Neural progenitor cell (in vitro differentiated cells): ENCODE results near the gene WDHD1.

Source experiments
- EZH2 ChIP-seq: fragments of 200-600 bp; sonication (generic); IDR thresholded peaks from 2 replicates; pipeline ENCODE4 v1.6.1; 2017; ENCODE audit warnings: antibody characterized with exemption, mild to moderate bottlenecking, moderate library complexity
- TF ChIP-seq, protein P1 (sequence below): fragments of 200-600 bp; sonication (generic); IDR thresholded peaks from 2 replicates; pipeline ENCODE4 v1.5.1; 2017; ENCODE audit warnings: antibody characterized with exemption, mild to moderate bottlenecking

DNA sequence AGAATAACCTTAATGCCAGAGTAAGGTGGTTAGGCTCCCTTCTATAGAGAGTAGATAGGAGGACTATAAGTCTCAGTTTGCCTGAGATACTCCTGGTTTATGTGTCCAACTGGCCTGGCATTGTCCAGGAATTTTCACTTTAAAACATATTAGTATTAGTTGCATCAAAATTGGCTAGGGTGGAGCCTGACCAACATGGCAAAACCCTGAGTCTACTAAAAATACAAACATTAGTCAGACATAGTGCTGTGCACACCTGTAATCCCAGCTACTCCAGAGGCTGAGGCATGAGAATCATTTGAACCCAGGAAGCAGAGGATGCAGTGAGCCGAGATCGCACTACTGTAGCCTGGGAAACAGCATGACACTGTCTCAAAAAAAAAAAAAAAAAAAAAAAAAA lies 11.9 kb downstream of the WDHD1 start:
- TF ChIP-seq EZH2: no peak
- TF ChIP-seq, protein P1, sequence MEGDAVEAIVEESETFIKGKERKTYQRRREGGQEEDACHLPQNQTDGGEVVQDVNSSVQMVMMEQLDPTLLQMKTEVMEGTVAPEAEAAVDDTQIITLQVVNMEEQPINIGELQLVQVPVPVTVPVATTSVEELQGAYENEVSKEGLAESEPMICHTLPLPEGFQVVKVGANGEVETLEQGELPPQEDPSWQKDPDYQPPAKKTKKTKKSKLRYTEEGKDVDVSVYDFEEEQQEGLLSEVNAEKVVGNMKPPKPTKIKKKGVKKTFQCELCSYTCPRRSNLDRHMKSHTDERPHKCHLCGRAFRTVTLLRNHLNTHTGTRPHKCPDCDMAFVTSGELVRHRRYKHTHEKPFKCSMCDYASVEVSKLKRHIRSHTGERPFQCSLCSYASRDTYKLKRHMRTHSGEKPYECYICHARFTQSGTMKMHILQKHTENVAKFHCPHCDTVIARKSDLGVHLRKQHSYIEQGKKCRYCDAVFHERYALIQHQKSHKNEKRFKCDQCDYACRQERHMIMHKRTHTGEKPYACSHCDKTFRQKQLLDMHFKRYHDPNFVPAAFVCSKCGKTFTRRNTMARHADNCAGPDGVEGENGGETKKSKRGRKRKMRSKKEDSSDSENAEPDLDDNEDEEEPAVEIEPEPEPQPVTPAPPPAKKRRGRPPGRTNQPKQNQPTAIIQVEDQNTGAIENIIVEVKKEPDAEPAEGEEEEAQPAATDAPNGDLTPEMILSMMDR: no peak
